ENCODE measurements around the gene LRIT1.

Gene LRIT1

DNA sequence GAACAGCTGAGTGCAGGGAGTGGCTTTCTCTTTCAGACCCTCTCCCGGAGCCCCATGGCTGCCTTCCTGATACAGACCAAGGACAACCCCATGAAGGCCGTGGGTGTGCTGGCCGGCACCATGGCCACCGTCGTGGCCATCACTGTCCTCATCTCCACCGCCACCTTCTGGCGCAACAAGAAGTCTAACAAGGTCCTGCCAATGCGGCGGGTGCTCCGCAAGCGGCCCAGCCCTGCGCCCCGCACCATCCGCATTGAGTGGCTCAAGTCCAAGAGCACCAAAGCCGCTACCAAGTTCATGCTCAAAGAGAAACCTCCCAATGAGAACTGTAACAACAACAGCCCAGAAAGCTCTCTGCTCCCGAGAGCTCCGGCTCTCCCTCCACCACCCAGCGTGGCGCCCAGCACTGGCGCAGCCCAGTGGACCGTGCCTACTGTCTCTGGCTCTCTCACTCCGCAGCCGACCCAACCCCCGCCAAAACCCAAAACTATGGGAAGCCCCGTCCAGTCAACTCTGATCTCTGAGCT, 27.2 kb downstream of the LRIT1 start:
- DNase-seq (ENCODE audit: low spot score) = no peak

DNA sequence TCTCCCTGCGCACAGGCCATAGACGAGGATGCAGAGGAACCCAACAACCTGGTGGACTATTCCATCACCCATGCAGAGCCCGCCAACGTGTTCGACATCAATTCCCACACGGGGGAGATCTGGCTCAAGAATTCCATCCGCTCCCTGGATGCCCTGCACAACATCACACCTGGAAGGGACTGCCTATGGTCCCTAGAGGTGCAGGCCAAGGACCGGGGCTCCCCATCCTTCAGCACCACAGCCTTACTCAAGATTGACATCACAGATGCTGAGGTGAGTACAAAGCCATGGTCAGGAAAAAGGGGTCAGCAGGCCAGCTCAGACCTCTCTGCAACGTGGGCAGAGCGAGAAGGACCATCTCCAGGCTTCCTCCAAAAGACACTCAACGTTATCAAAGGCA, 28.3 kb downstream of the LRIT1 start:
- no peak for DNase-seq (ENCODE audit: low spot score)

DNA sequence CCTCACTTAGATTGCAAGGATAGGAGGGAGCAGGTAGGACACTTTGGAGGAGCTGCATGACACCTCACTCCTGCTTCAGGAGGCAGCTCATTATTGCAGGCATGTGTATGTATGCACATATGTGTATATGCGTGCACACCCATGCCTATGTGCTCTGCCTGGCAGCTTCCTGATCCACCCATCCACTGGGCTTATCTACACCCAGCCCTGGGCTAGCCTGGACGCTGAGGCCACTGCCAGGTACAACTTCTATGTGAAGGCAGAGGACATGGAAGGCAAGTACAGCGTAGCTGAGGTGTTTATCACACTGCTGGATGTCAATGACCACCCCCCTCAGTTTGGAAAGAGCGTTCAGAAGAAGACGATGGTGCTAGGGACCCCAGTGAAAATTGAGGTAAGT, 29.3 kb downstream of the LRIT1 start:
- DNase-seq (ENCODE audit: low spot score) = no peak

DNA sequence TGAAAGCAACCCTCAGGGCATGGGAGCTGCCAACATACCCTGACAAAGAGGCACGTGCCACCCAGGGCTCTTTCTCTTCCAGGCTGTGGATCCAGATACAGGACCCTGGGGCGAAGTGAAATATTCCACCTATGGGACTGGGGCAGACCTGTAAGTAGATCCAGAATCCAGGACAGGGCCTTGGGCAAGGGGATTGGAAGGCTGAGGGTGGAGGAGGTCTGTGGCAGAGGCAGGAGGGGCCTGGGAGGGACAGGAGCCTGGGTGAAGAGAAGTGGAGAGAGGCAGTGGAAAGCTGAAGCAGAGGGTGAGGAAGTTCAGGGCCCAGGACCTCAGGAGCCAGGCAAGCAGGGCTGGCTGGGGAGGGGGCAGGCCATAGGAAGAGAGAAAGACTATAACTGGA, 29.8 kb downstream of the LRIT1 start:
- no peak for DNase-seq (ENCODE audit: low spot score)

DNA sequence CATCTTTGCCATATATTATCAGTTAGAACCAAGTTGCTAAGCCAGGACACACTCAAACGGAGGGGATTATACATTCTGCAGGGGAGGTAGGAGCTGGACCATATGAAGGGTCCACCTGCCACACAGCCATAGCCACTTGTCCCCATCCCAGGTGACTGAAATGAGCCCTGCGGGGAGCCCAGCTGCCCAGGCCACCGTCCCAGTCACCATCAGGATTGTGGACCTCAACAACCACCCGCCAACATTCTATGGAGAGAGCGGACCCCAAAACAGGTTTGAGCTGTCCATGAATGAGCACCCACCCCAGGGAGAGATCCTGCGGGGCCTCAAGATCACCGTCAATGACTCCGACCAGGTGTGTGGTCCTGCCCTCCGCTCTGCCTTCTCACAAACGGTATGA, 33.3 kb downstream of the LRIT1 start:
- DNase-seq (ENCODE audit: low spot score) = no peak

DNA sequence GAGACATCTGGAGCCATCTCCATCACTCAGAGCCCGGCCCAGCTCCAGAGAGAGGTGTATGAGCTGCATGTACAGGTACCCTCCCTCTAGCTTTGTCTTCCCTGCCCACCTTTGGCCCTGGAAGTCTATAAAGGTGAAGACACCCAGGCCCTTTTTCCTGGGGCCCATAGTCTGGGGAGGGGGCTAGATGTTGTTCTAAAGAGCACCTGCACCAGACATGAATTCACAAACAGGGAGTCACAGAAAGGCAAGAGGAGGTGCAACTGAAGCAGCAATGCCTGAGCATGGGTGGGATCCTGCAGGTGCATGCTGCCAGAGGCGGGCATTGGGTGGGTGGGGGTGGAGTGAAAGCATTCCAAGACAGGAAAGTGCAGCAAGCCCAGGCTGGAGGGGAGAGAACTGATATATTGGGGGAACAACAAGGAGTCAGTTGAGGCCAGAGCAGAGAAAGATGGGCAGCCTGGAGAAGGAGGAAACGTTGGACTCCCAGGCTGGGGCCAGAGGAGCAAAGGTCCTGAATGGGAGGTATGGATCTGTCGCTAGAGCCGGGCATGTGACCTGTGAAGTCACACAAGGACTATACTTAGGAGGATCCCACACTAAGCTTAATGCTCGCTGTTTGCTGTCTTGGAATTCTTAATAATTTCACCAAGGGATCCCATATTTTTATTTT, 35.4 kb downstream of the LRIT1 start:
- DNase-seq (ENCODE audit: low spot score) = no peak

DNA sequence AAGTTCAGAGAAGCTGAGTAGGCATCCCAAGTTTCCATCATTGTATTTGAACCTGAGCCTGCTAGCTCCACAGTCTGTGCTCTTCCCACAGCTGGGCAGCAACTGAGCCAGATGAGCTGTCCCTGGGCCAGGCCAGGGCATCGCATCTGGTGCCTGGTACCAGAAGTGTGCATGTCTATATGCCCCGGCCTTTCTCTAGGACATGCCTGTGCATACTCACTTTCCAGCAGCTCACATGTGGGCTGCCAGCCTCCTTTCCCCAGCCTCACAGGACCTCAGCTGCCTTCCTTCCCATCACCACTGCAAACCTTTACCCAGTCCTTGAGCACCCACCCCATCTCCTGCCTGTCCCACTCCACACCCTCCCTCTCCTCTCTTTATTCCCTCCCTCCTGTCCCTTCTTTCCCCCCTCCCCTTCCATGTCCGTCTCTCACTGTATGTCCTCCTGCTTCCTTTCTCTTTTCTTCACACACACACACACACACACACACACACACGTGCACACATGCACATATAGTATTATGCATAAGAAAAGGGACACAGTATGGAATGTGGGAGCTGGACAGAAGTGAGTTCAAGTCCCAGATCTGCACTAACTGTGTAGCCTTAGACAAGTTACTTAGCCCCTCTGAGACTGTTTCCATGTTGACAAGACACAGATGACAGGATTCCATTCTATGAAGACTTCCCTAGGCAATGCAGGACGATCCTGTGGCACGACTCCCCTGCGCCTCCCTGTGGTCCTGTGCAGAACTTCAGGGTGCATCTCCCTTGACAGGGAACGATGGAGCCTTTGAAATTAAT, 36.1 kb downstream of the LRIT1 start:
- peak; percentile 71 for DNase-seq (ENCODE audit: low spot score)

DNA sequence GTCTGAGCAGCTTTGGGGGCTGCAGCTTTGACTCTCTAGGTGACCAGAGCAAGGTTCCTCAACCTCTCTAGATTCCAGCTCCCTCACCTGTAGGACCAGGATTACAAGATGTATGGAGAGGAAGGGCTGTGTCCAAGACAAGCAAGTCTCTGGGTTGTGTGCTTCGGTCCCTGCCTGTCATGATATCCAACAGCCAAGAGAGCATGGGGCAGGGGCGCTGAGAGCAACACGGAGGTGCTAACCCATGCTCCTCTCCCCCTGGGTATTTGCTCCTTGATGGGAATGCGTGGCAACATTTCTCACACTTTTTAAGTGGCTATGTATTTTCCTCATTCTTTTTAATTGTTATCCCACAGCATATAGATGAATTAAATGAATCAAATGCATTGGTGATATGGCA, 36.7 kb downstream of the LRIT1 start:
- no peak for DNase-seq (ENCODE audit: low spot score)

DNA sequence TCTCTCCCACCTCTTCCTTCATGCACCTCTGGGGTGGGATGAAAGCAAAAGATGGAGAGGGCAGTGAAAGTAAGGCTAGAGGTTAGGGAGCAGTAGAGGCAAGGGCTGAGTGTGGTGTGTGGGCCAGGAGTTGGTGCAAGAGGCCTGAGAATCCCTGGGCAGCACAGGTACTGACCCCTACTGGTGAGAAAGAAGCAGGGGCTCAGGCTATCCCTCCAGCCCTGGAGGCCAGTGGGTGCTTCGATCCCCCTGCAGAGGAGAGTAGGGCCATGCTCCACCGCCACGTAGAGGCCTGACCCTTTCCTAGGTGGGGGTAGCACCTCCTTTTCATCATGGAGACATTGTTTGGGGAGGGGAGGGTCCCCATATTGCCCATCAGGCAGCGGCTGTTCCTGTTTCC, 37.2 kb downstream of the LRIT1 start:
- DNase-seq (ENCODE audit: low spot score) = peak; percentile 64

DNA sequence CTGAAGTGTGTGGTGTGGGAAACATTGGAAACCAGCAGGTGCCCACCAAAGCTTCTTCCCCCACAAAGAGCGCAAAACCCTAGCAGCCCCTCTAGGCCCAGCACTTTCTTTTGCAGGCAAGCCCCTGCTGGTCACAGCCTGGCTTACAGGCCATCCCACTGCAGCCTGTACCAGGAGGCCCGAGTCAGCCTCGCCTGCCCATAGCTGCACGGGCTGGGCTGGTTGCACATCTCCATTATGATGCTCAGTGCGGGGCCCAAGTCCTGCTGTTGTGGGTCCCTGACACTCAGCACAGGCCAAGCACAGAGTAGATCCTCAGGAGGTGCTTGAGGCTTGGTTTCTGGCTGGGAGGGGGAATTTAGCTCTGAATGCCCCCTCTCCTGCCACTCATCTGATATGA, 39.0 kb downstream of the LRIT1 start:
- DNase-seq (ENCODE audit: low spot score) = no peak

DNA sequence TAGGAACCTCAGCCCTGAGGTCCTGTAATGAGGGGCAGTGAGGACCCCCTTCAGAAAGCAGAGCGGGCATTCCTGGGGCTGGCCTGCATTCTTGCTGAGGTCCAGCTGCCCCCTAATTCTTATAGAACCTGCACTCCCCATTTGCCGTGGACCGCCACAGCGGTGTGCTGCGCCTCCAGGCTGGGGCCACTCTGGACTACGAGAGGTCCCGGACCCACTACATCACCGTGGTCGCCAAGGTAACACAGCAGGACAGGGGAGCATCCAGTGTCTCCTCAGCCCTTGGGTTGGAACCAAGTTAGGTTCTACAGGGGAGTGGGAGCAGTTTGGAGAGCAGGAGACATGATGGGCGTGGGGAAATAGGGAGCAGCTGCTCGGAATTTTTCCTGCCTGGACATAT, 39.7 kb downstream of the LRIT1 start:
- DNase-seq (ENCODE audit: low spot score) = no peak

DNA sequence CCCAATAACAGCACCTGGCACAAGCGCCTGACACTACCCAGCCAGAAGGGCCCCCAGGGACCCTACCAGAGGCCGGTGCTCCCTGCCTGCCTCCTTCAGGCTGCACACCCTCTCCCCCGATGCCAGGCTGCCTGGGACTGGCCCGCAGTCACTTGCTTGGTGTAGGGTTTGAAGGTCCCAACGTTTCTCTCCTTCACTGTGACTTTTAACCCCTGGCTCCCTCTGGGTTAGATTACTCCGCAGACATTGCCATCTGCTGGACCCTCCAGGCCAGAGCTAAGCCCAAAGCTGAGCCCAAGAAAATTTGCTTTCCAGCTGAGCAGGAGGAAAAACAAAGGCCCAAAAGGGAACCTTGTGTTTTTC, 40.1 kb downstream of the LRIT1 start:
- no peak for DNase-seq (ENCODE audit: low spot score)

DNA sequence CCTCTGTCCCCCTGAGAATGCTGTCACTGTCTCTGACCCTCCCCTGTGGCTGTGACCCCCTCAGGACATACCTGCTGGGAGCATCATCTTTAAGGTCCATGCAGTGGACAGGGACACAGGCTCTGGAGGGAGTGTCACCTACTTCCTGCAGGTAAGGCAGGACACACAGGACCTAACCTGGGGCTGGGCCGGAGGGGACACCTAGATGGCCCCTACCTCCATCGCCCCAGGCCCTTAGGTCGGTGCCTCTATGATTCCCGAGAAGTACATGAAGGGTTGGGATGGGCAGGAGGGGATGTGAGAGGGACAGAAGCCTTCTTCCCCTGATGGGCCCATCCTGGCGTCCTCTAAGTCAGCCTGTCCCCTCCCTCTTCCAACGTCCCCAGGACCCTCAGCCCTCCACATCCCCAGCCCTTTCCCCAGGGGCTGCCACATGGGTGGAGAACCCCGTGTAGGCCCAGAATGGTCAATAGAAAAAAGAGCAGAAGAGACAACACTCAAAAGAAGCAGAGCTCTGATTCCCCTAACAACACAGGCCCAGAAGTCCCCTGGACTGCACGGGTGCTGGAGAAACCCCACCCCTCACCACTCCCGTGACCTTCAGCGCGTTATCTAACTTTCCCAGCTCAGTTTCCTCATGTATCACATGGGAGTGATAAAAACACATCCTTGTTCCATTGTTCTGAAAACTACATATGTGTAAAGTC, 40.7 kb downstream of the LRIT1 start:
- no peak for DNase-seq (ENCODE audit: low spot score)

DNA sequence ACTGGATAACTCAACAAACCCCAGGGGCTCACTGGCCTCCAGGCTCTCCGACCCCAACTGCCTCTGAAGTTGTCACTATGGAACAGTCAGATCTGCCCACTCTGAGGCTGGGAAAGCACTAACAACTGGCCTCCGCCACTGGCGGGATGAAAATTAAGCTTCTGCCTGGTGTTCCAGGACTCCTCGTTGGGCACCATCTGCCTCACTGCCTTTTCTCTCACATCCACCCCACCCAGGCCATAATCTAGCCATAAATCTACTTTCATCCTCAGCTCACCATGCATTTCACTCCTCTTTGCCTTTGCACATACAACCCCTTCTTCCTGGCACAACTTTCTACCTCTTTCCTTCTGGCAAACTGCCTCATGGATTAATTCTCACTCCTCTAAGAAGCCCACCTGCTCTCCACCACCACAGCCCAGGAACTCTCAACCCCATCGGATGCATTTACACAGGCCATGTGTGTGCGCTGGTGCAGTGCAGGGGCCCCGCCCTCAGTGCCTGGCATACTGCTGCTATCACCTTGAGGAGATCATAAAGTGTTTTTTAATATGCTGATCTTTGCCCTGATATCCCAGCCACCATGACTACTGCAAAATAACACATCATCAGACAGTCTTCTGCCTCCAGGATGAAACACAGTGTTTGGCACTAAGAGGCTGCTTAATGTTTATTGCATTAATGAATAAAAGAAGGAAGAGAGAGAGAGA, 43.0 kb downstream of the LRIT1 start:
- no peak for DNase-seq (ENCODE audit: low spot score)

DNA sequence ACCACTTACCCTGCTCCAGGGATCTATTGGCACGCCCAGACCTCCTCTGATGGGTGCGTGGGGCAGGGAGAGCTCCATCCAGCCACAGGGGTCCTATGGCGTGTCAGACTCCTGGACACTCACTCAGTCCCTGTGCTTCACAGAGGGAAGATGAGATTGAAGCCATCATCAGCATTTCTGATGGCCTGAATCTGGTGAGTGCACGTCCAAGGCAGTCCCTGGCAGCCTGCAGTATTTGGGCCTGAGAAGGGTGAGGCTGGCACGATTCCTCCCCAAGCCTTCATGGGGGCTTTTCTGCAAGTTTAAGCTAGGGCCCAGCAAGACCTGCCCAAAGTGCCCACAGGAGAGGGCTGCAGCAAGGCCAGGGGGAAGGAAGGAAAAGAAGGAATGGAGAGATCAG, 43.7 kb downstream of the LRIT1 start:
- DNase-seq (ENCODE audit: low spot score) = no peak

DNA sequence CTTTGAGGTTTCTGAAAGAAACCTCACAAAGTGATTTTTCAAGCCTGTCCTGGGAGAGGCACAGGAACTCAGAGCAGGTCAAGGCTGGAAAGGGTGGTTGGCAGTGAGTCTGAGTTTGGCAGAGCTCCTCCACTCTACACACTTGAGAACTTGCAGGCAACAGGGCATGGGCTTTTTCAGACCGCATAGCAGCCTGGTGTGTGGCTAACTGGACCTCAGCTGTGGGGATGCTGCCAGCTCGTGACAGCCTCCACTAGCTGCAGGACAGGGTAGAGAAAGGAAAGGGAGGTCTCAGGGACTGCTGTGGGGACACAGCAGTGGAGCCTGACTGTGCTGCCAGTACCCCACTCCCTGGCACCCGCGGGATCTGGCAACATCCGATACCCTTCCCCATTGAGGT, 44.4 kb downstream of the LRIT1 start:
- no peak for DNase-seq (ENCODE audit: low spot score)

DNA sequence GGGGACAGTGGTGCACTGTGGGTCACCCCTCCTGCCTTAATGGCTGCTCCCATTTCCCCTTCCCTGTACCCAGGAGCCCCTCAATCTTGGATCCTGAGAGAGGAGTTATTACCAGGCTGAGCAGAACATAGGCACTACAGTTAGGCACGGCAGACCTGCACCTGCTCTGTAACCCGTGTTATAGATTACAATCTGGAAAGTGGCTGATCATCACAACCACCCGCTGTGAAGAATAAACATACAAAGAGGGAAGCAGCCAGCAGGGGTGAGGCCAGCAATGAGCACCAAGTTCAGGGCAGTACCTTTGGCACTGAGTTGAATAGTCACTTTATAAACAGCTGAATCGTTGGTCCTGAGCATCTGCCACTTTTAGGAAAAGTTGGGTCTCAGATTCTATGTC, 45.3 kb downstream of the LRIT1 start:
- no peak for DNase-seq (ENCODE audit: low spot score)

DNA sequence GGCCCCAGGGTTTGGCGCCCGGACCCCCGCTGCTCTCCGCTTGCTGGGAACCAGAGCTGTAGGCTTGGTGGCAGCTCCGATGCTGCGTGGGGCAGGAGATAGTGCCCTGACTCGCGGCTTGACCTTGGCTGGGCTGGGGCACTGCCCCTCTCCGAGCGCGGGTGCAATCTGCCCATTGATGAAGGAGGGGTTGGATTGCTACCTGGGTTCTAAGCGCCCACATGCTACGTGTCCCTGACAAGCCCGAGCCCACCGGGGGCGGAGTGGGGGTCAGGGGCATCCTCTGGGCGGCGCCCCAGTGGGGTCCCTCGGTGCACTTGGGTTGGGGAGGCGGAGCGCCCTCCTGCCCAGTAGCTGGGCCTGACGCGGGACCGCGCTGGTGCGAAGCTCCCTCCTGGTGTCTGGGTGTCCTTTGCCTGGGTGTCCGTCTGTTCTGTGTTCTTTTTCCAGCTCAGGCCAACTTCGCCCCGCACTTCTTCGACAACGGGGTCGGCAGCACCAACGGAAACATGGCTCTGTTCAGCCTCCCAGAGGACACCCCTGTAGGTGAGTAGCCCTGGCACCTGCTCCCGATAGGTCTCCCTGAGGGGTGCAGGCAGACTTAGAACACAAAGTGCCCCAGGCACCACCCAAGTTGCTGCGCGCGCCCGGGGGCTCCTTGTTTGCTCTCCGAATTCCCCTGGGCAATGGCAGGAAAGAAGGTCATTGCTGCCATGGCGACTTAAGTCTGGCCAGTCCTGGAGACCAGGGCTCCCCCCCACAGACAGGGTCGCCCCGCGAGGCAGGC, 46.1 kb downstream of the LRIT1 start:
- no peak for DNase-seq (ENCODE audit: low spot score)

DNA sequence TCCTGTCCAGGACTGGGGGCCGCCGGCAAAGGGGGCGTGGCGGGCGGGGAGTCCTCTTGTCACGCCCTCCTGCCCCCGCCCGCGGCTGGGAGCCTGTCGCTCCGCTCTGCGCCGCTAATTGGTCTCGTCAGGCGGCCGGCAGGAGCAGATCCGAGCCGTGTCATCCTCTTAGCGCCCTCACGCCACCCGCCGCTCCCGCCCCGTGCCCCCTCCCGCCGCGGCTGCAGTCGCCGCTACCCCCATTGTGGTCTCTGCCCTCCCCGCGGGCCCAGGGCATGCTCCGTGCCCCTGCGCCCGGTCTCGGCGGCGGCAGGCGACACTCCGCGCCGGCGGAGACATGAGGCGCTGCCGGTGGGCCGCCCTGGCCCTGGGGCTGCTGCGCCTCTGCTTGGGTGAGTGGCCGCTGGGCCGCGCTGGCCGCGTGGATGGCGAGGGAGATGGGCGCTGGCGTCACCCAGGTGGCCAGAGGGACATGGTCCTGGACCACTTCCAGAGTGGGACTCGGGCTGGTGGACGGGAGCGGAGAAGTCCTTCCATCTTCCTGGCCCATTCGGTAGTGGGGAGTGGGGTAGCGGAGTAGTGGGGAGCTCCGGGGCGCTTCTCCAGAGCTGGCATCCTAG, 46.8 kb downstream of the LRIT1 start, which contains the start of gene CDHR1:
TSS of gene CDHR1 (plus strand) at position 114 of the 620 bp plus-strand sequence. CDS start at position 338, 224 bp downstream.
- DNase-seq (ENCODE audit: low spot score) = peak; percentile 80

DNA sequence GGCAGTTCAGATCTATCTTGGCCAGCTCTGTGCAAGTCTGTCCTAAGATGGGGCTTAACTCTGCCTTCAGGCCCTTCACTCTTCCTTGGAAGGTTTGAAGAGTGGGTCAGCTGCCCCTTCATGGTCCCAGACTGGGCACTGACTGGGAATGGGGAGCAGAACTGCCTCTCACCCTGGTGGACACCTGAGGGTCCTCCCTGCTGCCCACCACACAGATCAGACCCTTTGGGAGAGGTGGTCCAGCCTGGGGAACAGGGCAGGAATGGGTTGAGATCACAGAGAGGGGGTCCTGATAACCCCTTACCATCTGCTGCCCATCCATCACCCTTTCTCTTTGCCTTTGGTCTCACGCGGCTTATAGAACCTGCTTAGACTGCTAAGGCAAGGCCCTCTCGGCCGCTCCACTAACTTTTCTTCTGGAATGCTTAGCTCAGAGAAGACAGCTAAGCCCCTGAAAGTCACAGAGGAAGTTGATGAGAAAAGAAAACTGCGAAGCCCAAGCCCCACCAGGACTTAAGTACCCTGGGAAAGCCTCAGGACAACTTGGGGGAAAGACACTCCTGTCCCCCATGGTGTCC, 47.4 kb downstream of the LRIT1 start:
- DNase-seq (ENCODE audit: low spot score) = no peak

DNA sequence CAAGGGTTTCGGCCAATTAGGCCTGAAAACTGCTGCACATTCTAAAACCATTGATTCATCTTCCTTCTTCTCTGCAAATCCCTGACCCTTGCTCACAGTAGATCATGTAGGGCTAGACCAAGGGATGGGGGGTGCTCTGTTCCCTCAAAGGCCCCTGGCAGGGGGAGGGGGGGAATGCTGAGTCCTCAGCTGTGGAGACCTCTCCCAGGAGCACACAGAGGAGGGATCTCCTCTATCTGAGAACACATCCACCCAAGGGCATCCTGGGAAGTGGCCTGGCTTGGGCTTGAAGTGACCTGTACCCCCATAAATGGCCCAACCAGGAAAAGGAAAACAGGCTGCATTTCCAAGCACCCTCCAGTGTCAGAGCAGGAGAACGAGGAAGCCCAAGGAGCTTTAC, 48.0 kb downstream of the LRIT1 start:
- DNase-seq (ENCODE audit: low spot score) = no peak

All from D341Med (cell line).